Erythroblast (primary cell): Measurements from ENCODE around the gene CTNND2.

ENCODE experiments used
- DNase-seq, 2 experiments: peaks; one replicate each; lab custom pipeline; 2025; lab: John Stamatoyannopoulos, UW
- GATA1 ChIP-seq: IDR thresholded peaks from 2 replicates; pipeline ENCODE4 v1.6.1; 2011; ENCODE audit warnings: low read depth, mild to moderate bottlenecking, control low read depth, low read length, moderate library complexity
- POLR2A ChIP-seq: IDR thresholded peaks from 2 replicates; pipeline ENCODE4 v1.6.1; 2011; ENCODE audit warnings: mild to moderate bottlenecking, low read length

Gene CTNND2

GRCh38 chr5:10941900-10942299, 962.3 kb downstream of the CTNND2 start:
- TF ChIP-seq GATA1, result no peak
- no peak for TF ChIP-seq POLR2A
- DNase-seq, result no peak

GRCh38 chr5:10936081-10936855, 968.0 kb downstream of the CTNND2 start:
- no peak for TF ChIP-seq POLR2A
- DNase-seq, result no peak

DNA sequence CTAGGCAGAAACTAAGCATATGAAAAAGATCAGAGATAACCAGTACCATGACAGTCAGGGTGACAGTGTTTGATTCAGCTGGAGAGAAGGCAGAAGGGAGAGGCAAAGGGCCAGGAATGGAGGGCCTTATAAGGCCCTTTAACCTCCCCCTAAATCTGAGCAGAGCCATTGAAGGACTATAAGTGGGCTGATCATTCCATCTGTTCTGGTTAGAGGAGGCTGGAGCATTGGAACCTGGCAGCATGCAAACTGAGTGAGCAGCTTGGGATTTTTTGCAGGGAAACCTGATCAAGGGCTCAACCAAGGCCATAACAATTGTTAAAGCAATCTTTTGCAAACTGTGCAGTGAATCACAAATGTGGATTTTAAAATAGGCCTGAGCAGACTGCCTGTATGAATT, 968.7 kb downstream of the CTNND2 start:
- no peak for DNase-seq
- TF ChIP-seq GATA1 (no peak), POLR2A (no peak)

DNA sequence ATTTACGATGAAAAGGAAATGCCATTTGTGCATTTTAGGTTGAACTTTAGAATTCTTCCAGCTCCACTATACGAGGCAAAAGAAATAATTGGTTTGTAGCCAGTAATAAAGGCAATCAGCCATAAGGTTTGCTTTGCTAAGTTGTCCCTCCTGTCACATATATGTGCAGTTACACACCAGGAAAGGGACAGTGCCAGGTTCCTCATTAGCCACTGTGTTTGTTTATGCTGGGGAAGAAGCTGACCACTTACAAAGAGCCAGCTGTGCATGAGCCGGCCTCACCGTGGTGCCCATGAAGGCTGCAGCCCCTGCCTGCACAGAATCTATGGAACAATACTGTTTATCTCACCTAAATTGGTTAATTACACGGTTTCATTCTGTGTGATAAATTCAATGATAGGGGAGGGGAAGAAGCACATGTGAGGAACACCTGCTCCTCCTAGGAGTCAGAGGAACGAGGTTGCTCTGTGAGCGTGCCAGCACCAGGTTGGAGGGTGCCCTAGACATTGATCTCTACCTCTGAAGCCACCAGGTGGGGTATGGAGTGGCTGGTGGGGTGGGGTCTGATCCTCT, 969.4 kb downstream of the CTNND2 start:
- no peak for DNase-seq
- TF ChIP-seq GATA1 (no peak), POLR2A (no peak)

- TF ChIP-seq POLR2A (no peak), GATA1 (no peak)
- no peak for DNase-seq
These were observed 971.1 kb downstream of the CTNND2 start for GRCh38 chr5:10933121-10933520.

- no peak for DNase-seq
- TF ChIP-seq GATA1 (no peak), POLR2A (no peak)
These were observed 971.8 kb downstream of the CTNND2 start for GRCh38 chr5:10932426-10932825.

GRCh38 chr5:10927608-10928007, 976.6 kb downstream of the CTNND2 start:
- TF ChIP-seq POLR2A, result no peak
- no peak for TF ChIP-seq GATA1
- DNase-seq, result no peak

GRCh38 chr5:10923310-10923709, 980.9 kb downstream of the CTNND2 start:
- TF ChIP-seq GATA1 (no peak), POLR2A (no peak)
- DNase-seq, result no peak
